SKM-1 (cell line): ENCODE data around the gene BACE2.

ENCODE experiments used
- DNase-seq: peaks from one replicate; lab custom pipeline; 2025; ENCODE audit not compliant: unreplicated experiment; lab: John Stamatoyannopoulos, UW

BACE2 gene

DNA sequence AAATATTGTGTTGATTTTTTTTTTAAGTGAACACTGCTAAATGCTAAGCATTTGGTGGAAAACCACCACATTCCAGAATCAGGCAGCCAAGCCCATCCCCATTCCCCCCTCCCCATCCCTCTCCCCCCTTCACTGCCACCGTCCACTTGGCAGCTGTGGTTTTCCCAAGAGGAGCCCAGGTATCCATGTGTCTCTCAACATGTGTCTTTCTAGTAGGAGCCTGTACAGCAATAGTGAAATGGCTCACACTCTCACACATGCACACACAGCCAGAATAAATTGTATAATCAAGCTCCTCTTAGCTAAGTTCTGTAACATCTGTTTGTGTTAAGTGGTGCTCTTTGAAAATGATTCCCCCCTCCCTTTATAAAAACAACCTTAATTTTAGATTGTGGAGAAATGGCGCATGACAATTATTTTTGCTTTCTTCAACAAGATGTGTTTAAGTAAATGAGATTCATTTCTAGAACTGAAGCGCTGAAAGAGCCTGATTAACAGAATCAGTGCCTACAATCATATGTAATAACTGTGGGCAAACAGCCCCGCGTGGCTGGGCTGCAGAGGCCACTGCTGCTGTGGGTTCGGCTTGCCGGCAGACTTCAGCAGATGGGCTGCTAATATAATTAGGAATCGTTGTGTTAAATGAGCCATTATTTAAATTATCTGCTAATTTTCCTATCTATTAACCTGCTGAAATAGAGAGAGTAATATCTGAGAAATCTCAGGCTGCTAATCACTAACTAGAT, 43.3 kb downstream of the BACE2 start:
- DNase-seq = no peak

- no peak for DNase-seq
These were observed 45.1 kb downstream of the BACE2 start for GRCh38 chr21:41213021-41213420.

GRCh38 chr21:41215856-41216408, 48.0 kb downstream of the BACE2 start:
- no peak for DNase-seq

GRCh38 chr21:41216486-41216885, 48.5 kb downstream of the BACE2 start:
- DNase-seq = no peak

DNA sequence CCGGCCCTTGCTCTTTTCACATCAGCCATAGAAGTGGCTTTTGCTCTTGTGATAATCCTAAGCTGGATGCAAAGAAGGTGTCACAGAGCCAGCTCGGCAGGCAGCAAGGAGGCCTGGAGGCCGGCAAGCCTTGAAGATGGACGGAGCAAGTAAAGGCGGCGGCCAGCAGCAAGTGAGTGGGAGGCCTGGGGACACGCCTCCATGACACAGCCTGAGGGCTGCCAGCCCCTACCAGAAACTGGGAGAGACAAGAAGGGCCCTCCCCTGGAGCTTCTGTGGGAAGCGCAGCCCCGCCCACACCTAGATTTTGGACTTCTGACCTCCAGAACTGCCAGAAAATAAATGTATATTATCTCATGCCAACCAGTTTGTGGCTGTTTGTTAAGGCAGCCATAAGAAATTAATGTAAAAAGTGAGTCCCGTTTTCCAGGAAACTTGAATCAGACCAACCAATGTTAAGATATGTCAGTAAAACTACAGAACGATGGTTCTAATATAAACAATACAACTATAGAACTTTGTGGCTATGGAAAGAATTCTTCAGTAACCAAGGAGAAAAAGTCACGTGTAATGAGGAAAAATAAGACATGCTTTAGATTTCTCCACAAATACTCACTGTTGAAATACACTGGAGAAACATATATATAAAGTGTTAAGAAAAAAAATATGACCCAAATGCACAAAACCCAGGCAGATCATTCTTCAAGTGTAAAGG, 49.9 kb downstream of the BACE2 start:
- no peak for DNase-seq

- DNase-seq = no peak
These were observed 51.7 kb downstream of the BACE2 start for GRCh38 chr21:41219498-41220207.

- no peak for DNase-seq
These were observed 52.3 kb downstream of the BACE2 start for GRCh38 chr21:41220208-41220733.

DNA sequence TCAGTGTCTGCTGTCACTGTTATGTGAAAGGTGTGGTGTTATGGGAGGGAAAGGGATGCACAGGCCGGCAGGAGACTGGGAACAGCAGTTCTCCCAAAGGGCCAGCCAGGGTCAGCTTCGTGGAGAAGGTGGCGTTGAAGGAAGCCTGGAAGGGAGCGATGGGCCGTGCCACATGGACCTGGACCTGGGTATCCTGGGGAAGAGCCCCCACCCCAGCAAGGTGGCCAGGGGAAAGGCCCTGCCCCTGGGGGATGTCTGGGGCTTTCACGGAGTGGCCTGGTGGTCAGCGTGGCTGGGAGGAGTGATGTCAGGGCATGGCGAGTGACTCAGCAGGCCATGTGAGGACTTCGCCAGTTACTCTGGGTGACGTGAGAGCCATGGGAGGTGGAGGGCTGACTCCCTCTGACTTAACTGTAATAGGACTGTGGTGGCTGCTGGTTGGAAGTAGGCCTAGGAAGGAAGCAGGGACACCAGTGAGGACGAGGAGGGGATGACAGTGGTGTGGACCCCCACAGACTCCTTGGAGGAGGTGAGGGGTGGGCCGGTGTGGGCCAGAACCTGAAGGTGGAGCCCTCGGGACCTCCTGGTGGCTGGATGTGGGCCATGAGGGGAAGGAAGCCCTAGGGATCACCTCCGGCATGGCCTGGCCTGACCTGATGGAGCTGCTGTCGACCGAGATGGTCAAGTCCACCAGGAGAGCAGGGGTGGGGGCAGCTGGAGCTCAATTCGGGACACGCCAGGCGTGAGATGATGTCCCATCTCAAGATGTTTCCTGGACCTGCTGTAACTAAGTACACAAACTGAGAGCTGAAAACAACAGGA, 54.5 kb downstream of the BACE2 start:
- DNase-seq = no peak

- no peak for DNase-seq
These were observed 58.9 kb downstream of the BACE2 start for GRCh38 chr21:41226853-41227252.

DNA sequence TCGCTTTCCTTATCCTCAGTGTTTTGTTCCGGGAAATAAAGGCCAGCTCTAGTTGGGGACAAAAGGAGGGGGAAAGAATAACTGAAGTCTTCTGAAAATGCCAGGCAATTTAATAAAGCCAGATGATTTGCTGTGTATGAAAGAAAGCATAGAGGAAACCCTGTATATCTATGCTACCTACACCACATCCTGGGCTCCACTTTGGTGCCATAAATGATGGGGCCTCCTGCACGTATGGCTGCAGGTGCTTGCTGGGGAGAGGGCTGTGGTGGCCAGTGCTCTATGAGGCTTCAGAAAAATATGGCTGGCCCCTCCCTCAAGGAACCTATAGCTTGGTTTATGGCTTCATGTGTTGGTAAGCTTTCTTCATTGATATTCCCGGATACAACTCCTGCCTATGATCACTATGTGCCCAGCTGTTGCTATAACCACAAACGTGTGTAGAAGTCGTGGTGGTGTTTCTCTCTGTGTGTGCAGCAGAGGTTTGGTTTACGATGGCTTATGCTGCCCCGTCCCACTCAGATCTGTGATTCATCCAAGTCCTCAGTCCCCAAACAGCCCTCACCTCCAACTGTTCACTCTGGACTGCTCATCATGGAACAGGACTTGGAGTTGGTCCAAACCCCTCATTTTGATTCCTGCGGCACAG, 59.5 kb downstream of the BACE2 start:
- DNase-seq = no peak

DNA sequence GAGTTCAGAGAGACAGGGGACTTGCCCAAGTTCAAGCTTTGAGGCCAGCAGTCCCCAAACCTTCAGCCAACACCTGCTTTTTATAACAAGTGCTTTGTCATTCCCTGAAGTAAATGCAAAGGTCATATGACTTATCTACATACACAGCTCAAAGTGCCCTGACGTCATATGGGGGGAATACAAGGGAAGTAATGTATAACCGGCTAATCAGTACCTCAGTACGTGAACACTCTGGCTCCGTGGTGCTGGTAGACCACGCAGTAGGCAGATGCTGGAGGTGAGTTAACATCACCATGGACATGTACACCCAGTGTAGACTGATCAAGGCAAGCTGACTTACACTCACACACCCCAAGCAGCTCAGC, 60.0 kb downstream of the BACE2 start:
- no peak for DNase-seq

GRCh38 chr21:41228492-41228891, 60.5 kb downstream of the BACE2 start:
- no peak for DNase-seq

- DNase-seq = no peak
These were observed 61.0 kb downstream of the BACE2 start for GRCh38 chr21:41228958-41229357.

- no peak for DNase-seq
These were observed 61.7 kb downstream of the BACE2 start for GRCh38 chr21:41229509-41230248.

- no peak for DNase-seq
These were observed 62.5 kb downstream of the BACE2 start for GRCh38 chr21:41230497-41230896.

DNA sequence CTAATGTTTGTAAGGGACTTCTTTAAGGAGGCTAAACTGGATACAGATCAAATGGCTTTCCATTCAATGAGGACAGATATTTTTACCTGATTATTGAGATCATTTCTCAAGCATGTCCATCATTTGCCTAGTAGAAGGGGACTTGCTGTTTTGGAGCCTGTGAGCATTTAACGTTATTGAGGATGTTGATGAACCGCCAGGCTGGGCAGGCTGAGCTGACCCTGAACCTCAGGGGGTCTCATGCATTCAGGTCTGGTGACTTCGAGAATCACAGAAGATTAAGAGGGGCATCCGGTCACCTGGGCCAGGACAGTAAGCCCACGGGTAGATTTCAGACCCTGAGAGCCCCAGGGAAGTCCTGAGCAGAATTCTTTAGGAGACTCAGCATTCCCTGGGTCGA, 63.1 kb downstream of the BACE2 start:
- DNase-seq = no peak

GRCh38 chr21:41232013-41232412, 64.1 kb downstream of the BACE2 start:
- DNase-seq = peak; percentile 1

- no peak for DNase-seq
These were observed 66.0 kb downstream of the BACE2 start for GRCh38 chr21:41233916-41234315.

GRCh38 chr21:41234569-41234968, 66.6 kb downstream of the BACE2 start:
- DNase-seq = no peak
